HG03378 (cell line): Measurements from ENCODE around the gene DENND4A.
"Not testable (repeated sequence)": the region's sequence is repeated elsewhere in the genome, so short reads cannot be mapped to it uniquely, and the experiment has no call there.

ENCODE experiments used
- ATAC-seq: cut with Tn5 transposase; IDR thresholded peaks from one replicate; pipeline ENCODE4 v1.9.1; 2021; ENCODE audit warnings: mild to moderate bottlenecking, moderate library complexity; ENCODE audit not compliant: unreplicated experiment

The DENND4A gene

GRCh38 chr15:65761210-65761926 is 30.7 kb downstream of the DENND4A start:
- no peak for ATAC-seq

GRCh38 chr15:65759441-65759840 is 32.7 kb downstream of the DENND4A start:
- no peak for ATAC-seq

- no peak for ATAC-seq
Observed at GRCh38 chr15:65758242-65758641, 33.9 kb downstream of the DENND4A start.

GRCh38 chr15:65757256-65757655 is 34.8 kb downstream of the DENND4A start:
- ATAC-seq: no peak

GRCh38 chr15:65752151-65752700 is 39.9 kb downstream of the DENND4A start:
- ATAC-seq: no peak

- ATAC-seq: no peak
Observed at GRCh38 chr15:65751431-65751830, 40.7 kb downstream of the DENND4A start.

GRCh38 chr15:65747265-65747664 is 44.8 kb downstream of the DENND4A start:
- no peak for ATAC-seq

GRCh38 chr15:65743637-65744252 is 48.3 kb downstream of the DENND4A start:
- no peak for ATAC-seq

- no peak for ATAC-seq
Observed at GRCh38 chr15:65740148-65740547, 51.9 kb downstream of the DENND4A start.

- no peak for ATAC-seq
Observed at GRCh38 chr15:65738649-65739048, 53.4 kb downstream of the DENND4A start.

- not testable (repeated sequence) for ATAC-seq
Observed at GRCh38 chr15:65733599-65733998, 58.5 kb downstream of the DENND4A start.

- ATAC-seq: no peak
Observed at GRCh38 chr15:65732698-65733097, 59.4 kb downstream of the DENND4A start.

GRCh38 chr15:65731926-65732325 is 60.2 kb downstream of the DENND4A start:
- no peak for ATAC-seq

GRCh38 chr15:65730549-65731172 is 61.4 kb downstream of the DENND4A start:
- ATAC-seq: no peak

- ATAC-seq: no peak
Observed at GRCh38 chr15:65724464-65725215, 67.5 kb downstream of the DENND4A start.

- ATAC-seq: no peak
Observed at GRCh38 chr15:65723876-65724275, 68.2 kb downstream of the DENND4A start.

- no peak for ATAC-seq
Observed at GRCh38 chr15:65722191-65722590, 69.9 kb downstream of the DENND4A start.

GRCh38 chr15:65712415-65712814 is 79.7 kb downstream of the DENND4A start:
- ATAC-seq: no peak

- ATAC-seq: no peak
Observed at GRCh38 chr15:65695081-65695480, 97.0 kb downstream of the DENND4A start.

GRCh38 chr15:65690778-65691177 is 101.3 kb downstream of the DENND4A start:
- ATAC-seq: no peak

GRCh38 chr15:65690173-65690572 is 101.9 kb downstream of the DENND4A start:
- no peak for ATAC-seq
